Lung (tissue), 12 donors: Measurements from ENCODE around the gene CCDC57. TPM values are rescaled to one million over a fixed set of nuclear protein-coding genes. Genes with fewer than 3 reads are reported as not detected.
A peak's percentile ranks its signal among the peaks of the same experiment; 100 is the strongest.

Experiments used
- ATAC-seq: fragments of 200-7000 bp; cut with Tn5 transposase; one replicate; pipeline ENCODE4 v1.9.1; 2020; ENCODE audit warnings: moderate number of reproducible peaks; ENCODE audit not compliant: insufficient read depth, low FRiP score
- DNase-seq, 3 donors: peaks; one replicate each; pipeline ENCODE4 v3.0.0-alpha.2; 2013 to 2017
- H3K27ac ChIP-seq, 2 donors: one replicate each; pipeline ENCODE4 v1.5.1; 2013; ENCODE audit warnings: mild to moderate bottlenecking in 2 of 2, moderate library complexity in 2 of 2, control low read depth in 1 of 2, inconsistent platforms in 1 of 2, low read depth in 1 of 2, low read length in 1 of 2
- H3K27me3 ChIP-seq, 3 donors: one replicate each; pipeline ENCODE4 v1.5.1; 2013; ENCODE audit warnings: low read length in 2 of 3; ENCODE audit not compliant: control insufficient read depth in 3 of 3, insufficient read depth in 3 of 3
- H3K36me3 ChIP-seq, 4 donors: one replicate each; pipeline ENCODE4 v1.5.1; 2013; ENCODE audit warnings: low read length in 4 of 4, mild to moderate bottlenecking in 1 of 4, moderate library complexity in 1 of 4; ENCODE audit not compliant: control insufficient read depth in 4 of 4, insufficient read depth in 4 of 4
- H3K4me1 ChIP-seq, 5 donors: one replicate each; pipeline ENCODE4 v1.5.1; 2013; ENCODE audit warnings: low read length in 5 of 5, mild to moderate bottlenecking in 2 of 5, moderate library complexity in 1 of 5; ENCODE audit not compliant: control insufficient read depth in 5 of 5, insufficient read depth in 5 of 5
- H3K4me3 ChIP-seq: one replicate; pipeline ENCODE4 v1.5.1; 2013; ENCODE audit warnings: mild to moderate bottlenecking, control low read depth, moderate library complexity
- H3K9ac ChIP-seq, 2 donors: one replicate each; pipeline ENCODE4 v1.5.1; 2013; ENCODE audit warnings: low read length in 2 of 2, control low read depth in 1 of 2; ENCODE audit not compliant: insufficient read depth in 1 of 2
- H3K9me3 ChIP-seq, 4 donors: one replicate each; pipeline ENCODE4 v1.5.1; 2013; ENCODE audit warnings: low read length in 3 of 4, mild to moderate bottlenecking in 1 of 4, moderate library complexity in 1 of 4; ENCODE audit not compliant: control insufficient read depth in 4 of 4, insufficient read depth in 3 of 4
- WGBS, 2 donors: extraction: QIAGEN DNeasy Blood & Tissue Kit; methylation state at CpG; one replicate each; pipeline ENCODE4 v1.1.7; 2013; 5-methylcytosine and 5-hydroxymethylcytosine counted together
- polyA plus RNA-seq, 2 donors: library from polyadenylated mRNA; stranded (reverse); fragments of 200-250 nt; gene quantifications; one replicate each; pipeline ENCODE4 v1.2.1, GENCODE V29; 2013
- total RNA-seq, 2 donors: library from RNA; depleted of rRNA in 1 of 2; stranded (reverse); fragments of >200 nt in 1 of 2; gene quantifications; one replicate each; pipeline ENCODE4 v1.2.1, GENCODE V29; 2014 to 2021
- TF ChIP-seq, protein P1 (sequence below): IDR thresholded peaks from 2 replicates; pipeline ENCODE4 v1.5.1; 2012; ENCODE audit warnings: mild to moderate bottlenecking; ENCODE audit errors: control extremely low read depth, extremely low read depth
- donor health status: control.
- donor health status: control.
- donor health status: Bipolar disorder and iron deficiency.
- donor health status: healthy.
- donor health status: DM: yes; HTN: yes; CAD: no.

The CCDC57 gene
- total and polyA plus RNA-seq, 4 donors: 33.2 to 128 (median 74.9) TPM

DNA sequence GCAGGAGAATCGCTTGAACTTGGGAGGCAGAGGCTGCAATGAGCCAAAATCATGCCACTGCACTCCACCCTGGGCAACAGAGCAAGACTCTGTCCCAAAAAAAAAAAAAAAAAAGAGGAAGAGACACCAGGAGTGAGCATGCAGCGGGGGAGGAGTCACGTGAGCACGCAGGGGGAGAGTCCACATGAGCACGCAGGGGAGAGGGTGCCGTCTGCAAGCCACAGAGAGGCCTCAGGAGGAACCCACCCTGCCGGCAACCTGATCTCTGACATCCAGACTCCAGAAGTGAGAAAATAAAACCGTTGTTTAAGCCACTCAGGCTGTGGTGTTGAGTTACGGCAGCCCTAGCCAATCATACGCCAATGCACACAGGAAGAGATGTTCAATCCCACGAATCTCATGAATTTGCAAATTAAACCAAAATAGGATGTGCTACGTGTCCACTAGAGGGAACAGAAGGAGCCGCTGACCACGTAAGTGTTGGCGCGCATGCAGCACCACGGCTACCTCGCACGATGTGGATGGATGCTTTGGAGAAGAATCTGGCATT lies 42.2 kb downstream of the CCDC57 start:
- TF ChIP-seq, protein P1, sequence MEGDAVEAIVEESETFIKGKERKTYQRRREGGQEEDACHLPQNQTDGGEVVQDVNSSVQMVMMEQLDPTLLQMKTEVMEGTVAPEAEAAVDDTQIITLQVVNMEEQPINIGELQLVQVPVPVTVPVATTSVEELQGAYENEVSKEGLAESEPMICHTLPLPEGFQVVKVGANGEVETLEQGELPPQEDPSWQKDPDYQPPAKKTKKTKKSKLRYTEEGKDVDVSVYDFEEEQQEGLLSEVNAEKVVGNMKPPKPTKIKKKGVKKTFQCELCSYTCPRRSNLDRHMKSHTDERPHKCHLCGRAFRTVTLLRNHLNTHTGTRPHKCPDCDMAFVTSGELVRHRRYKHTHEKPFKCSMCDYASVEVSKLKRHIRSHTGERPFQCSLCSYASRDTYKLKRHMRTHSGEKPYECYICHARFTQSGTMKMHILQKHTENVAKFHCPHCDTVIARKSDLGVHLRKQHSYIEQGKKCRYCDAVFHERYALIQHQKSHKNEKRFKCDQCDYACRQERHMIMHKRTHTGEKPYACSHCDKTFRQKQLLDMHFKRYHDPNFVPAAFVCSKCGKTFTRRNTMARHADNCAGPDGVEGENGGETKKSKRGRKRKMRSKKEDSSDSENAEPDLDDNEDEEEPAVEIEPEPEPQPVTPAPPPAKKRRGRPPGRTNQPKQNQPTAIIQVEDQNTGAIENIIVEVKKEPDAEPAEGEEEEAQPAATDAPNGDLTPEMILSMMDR: no peak
- H3K36me3 ChIP-seq: peaks cover 5 to 22% (median 17%) of the 10 kb centered on the region in 4 donors
- DNase-seq: peak in 1 of 3 donors; percentile 2
- no peak overlapping the region for H3K9ac ChIP-seq
- no peak overlapping the region for H3K27ac ChIP-seq
- WGBS, 2 donors: 56 to 73% methylated on average over 19 of the region's 19 CpGs
- no peaks in the 10 kb centered on the region for H3K9me3 ChIP-seq
- no peak for ATAC-seq
- no peaks in the 10 kb centered on the region for H3K27me3 ChIP-seq
- no peak overlapping the region for H3K4me3 ChIP-seq
- H3K4me1 ChIP-seq: no peaks in the 10 kb centered on the region

DNA sequence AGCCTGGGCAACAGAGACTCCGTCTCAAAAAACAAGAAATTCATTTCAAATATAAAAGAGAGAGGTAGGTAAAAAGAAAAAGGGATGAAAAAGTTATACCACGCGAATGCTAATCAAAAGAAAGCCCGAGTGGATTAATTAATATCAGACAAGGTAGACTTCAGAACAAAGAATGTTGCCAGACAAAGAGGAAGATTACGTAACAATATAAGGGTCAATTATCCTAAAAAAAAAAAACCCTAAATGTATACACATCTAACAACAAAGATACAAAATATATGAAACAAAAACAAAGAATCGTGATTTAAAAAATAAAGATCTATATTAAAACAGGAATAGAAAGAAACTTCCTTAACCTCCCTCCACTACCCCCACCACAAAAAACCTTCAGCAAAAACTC lies 44.1 kb downstream of the CCDC57 start:
- no peak overlapping the region for H3K27ac ChIP-seq
- no peak overlapping the region for H3K4me3 ChIP-seq
- 92 to 93% methylated on average over 6 of the region's 6 CpGs for WGBS, 2 donors
- H3K4me1 ChIP-seq: no peaks in the 10 kb centered on the region
- no peaks in the 10 kb centered on the region for H3K27me3 ChIP-seq
- H3K9me3 ChIP-seq: no peaks in the 10 kb centered on the region
- no peak overlapping the region for H3K9ac ChIP-seq
- ATAC-seq (no peak), DNase-seq (no peak)
- peaks cover 5 to 16% (median 14%) of the 10 kb centered on the region in 4 donors for H3K36me3 ChIP-seq
- TF ChIP-seq, protein P1: no peak

DNA sequence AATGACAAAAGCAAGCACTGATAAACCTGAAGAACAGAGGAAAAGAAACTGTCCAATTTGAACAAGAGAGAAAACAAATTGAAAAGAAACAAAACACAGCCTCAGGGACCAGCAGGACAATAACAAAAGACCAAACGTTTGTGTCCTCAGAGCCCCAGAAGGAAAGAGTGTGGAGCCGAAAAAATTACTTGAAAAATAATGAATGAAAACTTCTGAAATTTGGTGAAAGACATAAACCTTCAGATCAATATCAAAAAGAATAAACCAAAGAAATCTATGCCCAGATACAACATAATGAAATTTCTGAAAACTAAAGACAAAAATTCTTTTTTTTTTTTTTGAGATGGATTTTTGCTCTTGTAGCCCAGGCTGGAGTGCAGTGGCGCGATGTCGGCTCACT lies 45.6 kb downstream of the CCDC57 start:
- no peaks in the 10 kb centered on the region for H3K9me3 ChIP-seq
- TF ChIP-seq, protein P1: no peak
- H3K4me1 ChIP-seq: no peaks in the 10 kb centered on the region
- DNase-seq (no peak), ATAC-seq (no peak)
- H3K27ac ChIP-seq: no peak overlapping the region
- H3K27me3 ChIP-seq: no peaks in the 10 kb centered on the region
- H3K36me3 ChIP-seq: peaks cover 4 to 22% (median 14%) of the 10 kb centered on the region in 4 donors
- no peak overlapping the region for H3K9ac ChIP-seq
- WGBS, 2 donors: 93 to 98% methylated on average over 5 of the region's 5 CpGs
- no peak overlapping the region for H3K4me3 ChIP-seq

DNA sequence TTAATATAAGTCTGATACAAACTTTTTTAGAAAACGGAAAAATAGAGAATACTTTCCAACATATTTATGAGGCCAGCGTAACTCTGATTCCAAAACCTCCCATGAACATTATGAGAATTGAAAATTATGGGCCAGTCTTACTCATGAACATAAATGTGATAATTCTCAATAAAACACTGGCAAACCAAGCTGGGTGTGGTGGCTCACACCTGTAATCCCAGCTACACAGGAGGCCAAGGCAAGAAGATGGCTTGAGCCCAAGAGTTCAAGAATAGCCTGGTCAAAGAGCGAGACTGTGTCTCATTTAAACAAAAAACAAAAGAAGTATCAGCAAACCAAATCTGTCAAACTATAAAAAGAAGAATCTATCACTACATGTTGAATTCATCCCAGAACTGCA lies 47.8 kb downstream of the CCDC57 start:
- TF ChIP-seq, protein P1: no peak
- H3K27ac ChIP-seq: no peak overlapping the region

More for the DNA sequence above, 47.8 kb downstream of the CCDC57 start:
- no peak overlapping the region for H3K9ac ChIP-seq
- H3K36me3 ChIP-seq: peaks cover 8 to 22% (median 16%) of the 10 kb centered on the region in 4 donors
- DNase-seq (no peak), ATAC-seq (no peak)
- H3K4me3 ChIP-seq: no peak overlapping the region
- 97 to 99% methylated on average over 3 of the region's 3 CpGs for WGBS, 2 donors
- no peaks in the 10 kb centered on the region for H3K9me3 ChIP-seq
- H3K27me3 ChIP-seq: no peaks in the 10 kb centered on the region
- no peaks in the 10 kb centered on the region for H3K4me1 ChIP-seq
